ENCODE data around the gene ALX3. TPM values are rescaled to one million over a fixed set of nuclear protein-coding genes. Genes with fewer than 3 reads are reported as not detected.
"Not testable (repeated sequence)": the region's sequence is repeated elsewhere in the genome, so short reads cannot be mapped to it uniquely, and the experiment has no call there.

The ALX3 gene
- total RNA-seq, 4 donors from 2014 or later = not detected

GRCh38 chr1:110034040-110034450 lies 36.4 kb downstream of the ALX3 start:
- peak overlapping the region in 2 of 3 donors; percentile 68 to 99 for H3K4me3 ChIP-seq (replicated peaks in 1 of 3)
- peaks cover 13% of the 10 kb centered on the region in 2 donors for H3K4me1 ChIP-seq
- H3K27me3 ChIP-seq = no peaks in the 10 kb centered on the region
- peak overlapping the region; percentile 29 to 90 (median 81) for H3K27ac ChIP-seq
- intact Hi-C loops (cut with DNase I) = loop anchor here (10.0 kb wide), 1 partner anchor 371 kb away; the partner anchor contains the start of gene LAMTOR5
- no peaks in the 10 kb centered on the region for H3K9me3 ChIP-seq
- H3K36me3 ChIP-seq = peaks cover 10% of the 10 kb centered on the region in 2 donors
- no peak for DNase-seq
- WGBS, 2 donors = 60 to 64% methylated on average over 4 of the region's 4 CpGs
- no peak for TF ChIP-seq POLR2A (IDR thresholded peaks at IDR 0.05)
- TF ChIP-seq, protein P1, sequence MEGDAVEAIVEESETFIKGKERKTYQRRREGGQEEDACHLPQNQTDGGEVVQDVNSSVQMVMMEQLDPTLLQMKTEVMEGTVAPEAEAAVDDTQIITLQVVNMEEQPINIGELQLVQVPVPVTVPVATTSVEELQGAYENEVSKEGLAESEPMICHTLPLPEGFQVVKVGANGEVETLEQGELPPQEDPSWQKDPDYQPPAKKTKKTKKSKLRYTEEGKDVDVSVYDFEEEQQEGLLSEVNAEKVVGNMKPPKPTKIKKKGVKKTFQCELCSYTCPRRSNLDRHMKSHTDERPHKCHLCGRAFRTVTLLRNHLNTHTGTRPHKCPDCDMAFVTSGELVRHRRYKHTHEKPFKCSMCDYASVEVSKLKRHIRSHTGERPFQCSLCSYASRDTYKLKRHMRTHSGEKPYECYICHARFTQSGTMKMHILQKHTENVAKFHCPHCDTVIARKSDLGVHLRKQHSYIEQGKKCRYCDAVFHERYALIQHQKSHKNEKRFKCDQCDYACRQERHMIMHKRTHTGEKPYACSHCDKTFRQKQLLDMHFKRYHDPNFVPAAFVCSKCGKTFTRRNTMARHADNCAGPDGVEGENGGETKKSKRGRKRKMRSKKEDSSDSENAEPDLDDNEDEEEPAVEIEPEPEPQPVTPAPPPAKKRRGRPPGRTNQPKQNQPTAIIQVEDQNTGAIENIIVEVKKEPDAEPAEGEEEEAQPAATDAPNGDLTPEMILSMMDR (IDR thresholded peaks at IDR 0.05) = no peak

DNA sequence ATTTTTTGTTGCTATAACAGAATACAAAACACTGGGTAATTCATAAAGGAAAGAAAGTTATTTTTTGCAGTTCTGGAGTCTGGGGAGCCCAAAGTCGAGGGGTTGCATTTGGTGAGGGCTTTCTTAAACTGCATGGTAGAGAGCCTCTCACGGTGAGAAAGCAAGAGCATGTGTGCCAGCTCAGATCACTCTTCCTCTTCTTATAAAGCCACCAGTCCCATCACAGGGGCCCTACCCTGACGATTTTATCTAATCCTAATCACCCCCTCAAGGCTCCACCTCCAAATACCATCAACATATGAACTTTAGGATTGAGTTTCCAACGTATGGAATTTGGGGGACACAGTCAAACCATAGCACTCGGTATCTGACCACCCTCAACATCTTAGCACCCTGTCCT lies 37.1 kb downstream of the ALX3 start:
- H3K27me3 ChIP-seq = no peaks in the 10 kb centered on the region
- no peak for TF ChIP-seq POLR2A (IDR thresholded peaks at IDR 0.05)
- TF ChIP-seq, protein P1 (IDR thresholded peaks at IDR 0.05) = no peak
- no peak for DNase-seq
- peaks cover 13% of the 10 kb centered on the region in 2 donors for H3K4me1 ChIP-seq
- H3K4me3 ChIP-seq (replicated peaks in 1 of 3) = no peak overlapping the region
- no peaks in the 10 kb centered on the region for H3K9me3 ChIP-seq
- intact Hi-C loops (cut with DNase I) = loop anchor here (10.0 kb wide), 1 partner anchor 371 kb away; the partner anchor contains the start of gene LAMTOR5
- WGBS, 2 donors = 87 to 90% methylated on average over 5 of the region's 5 CpGs
- H3K27ac ChIP-seq = no peak overlapping the region
- peaks cover 4% of the 10 kb centered on the region in 2 donors for H3K36me3 ChIP-seq

DNA sequence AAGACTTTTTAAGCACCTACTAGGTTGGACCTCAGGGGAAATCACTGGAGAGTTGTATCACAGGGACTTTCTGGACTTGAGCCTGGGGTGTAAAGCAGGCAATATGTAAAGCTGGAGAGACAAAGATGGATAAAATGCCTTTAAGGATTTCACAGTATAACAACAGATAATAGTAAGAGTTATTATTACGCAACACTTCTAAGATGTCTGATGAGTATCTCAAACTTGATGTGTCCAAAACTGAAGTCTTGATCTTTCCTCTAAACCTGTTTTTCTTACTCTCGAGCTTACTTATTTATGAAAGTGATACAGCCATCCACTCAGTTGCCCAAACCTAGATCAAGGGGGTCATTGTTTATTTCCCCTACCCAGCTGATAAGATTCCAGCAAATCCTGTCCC lies 38.1 kb downstream of the ALX3 start:
- no peaks in the 10 kb centered on the region for H3K27me3 ChIP-seq
- intact Hi-C loops (cut with DNase I) = loop anchor here (10.0 kb wide), 1 partner anchor 372 kb away; the partner anchor contains the start of gene LAMTOR5
- no peak overlapping the region for H3K27ac ChIP-seq
- H3K36me3 ChIP-seq = no peaks in the 10 kb centered on the region
- H3K9me3 ChIP-seq = no peaks in the 10 kb centered on the region
- 92 to 93% methylated on average over 2 of the region's 2 CpGs for WGBS, 2 donors
- DNase-seq = no peak
- no peak overlapping the region for H3K4me3 ChIP-seq (replicated peaks in 1 of 3)
- H3K4me1 ChIP-seq = peaks cover 13% of the 10 kb centered on the region in 2 donors
- no peak for TF ChIP-seq POLR2A (IDR thresholded peaks at IDR 0.05)
- TF ChIP-seq, protein P1 (IDR thresholded peaks at IDR 0.05) = no peak

- not testable (repeated sequence) for H3K9me3 ChIP-seq; H3K27me3 ChIP-seq; H3K4me3 ChIP-seq (replicated peaks in 1 of 3); H3K36me3 ChIP-seq; H3K27ac ChIP-seq; H3K4me1 ChIP-seq; DNase-seq
- whole genome bisulfite sequencing, 2 donors = 69 to 88% methylated on average over 4 of the region's 4 CpGs
- intact Hi-C loops (cut with DNase I) = loop anchor here (10.0 kb wide), 1 partner anchor 374 kb away; the partner anchor contains the start of gene LAMTOR5
Measured at GRCh38 chr1:110030687-110031086, 39.8 kb downstream of the ALX3 start.

DNA sequence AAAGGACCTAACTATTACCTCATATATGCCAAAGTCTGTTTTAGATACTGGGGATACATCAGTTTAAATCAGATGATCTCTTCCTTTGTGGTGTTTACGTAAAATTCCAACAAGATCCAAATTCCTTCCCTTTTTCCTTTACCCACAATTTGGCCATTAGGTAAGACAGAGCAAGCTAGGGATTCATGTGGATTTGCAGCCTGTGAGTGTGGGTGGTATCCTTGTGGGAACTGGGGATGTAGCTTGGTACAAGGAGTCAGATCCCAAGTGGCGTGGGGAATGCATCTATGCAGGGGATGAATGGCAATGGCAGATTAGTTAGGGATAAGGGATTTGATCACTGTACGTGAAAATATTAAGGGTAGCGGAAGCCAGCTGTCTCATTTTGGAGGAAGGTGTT lies 45.9 kb downstream of the ALX3 start:
- no peak for DNase-seq
- H3K4me1 ChIP-seq = no peaks in the 10 kb centered on the region
- no peaks in the 10 kb centered on the region for H3K9me3 ChIP-seq
- H3K4me3 ChIP-seq (replicated peaks in 1 of 3) = no peak overlapping the region
- TF ChIP-seq POLR2A (IDR thresholded peaks at IDR 0.05) = no peak
- TF ChIP-seq, protein P1 (IDR thresholded peaks at IDR 0.05) = no peak
- peaks cover 32 to 41% of the 10 kb centered on the region in 2 donors for H3K36me3 ChIP-seq
- no peak overlapping the region for H3K27ac ChIP-seq
- intact Hi-C loops (cut with DNase I) = no loop called here
- H3K27me3 ChIP-seq = no peaks in the 10 kb centered on the region
- WGBS, 2 donors = 92 to 93% methylated on average over 4 of the region's 4 CpGs

Measured in thyroid gland (tissue), 4 donors.